Spinal cord (tissue), 10 donors: ENCODE data around the gene CHN1. TPM values are rescaled to one million over a fixed set of nuclear protein-coding genes. Genes with fewer than 3 reads are reported as not detected.

Source experiments
- DNase-seq, 6 donors: peaks; one replicate each; pipeline versions ENCODE4 v3.0.0 to v3.0.0-alpha.2; 2013 to 2015; ENCODE audit warnings: low spot score in 6 of 6, low read depth in 4 of 6
- H3K27ac ChIP-seq: one replicate; pipeline ENCODE4 v1.5.1; 2013; ENCODE audit warnings: low read depth, low read length, control low read depth
- H3K27me3 ChIP-seq: one replicate; pipeline ENCODE4 v1.6.1; 2013; ENCODE audit warnings: low read length; ENCODE audit not compliant: control insufficient read depth, insufficient read depth
- H3K36me3 ChIP-seq: one replicate; pipeline ENCODE4 v1.6.1; 2013; ENCODE audit warnings: low read length; ENCODE audit not compliant: control insufficient read depth, insufficient read depth
- H3K4me1 ChIP-seq: one replicate; pipeline ENCODE4 v1.6.1; 2013; ENCODE audit warnings: low read length; ENCODE audit not compliant: control insufficient read depth, insufficient read depth
- H3K4me3 ChIP-seq: one replicate; pipeline ENCODE4 v1.5.1; 2013; ENCODE audit warnings: low read depth, low read length, control low read depth
- H3K9me3 ChIP-seq: one replicate; pipeline ENCODE4 v1.6.1; 2013; ENCODE audit warnings: low read length; ENCODE audit not compliant: control insufficient read depth, insufficient read depth
- WGBS: methylation state at CpG from one replicate; pipeline ENCODE4 v1.1.5; 2013; ENCODE audit warnings: missing lambda C conversion rate; ENCODE audit not compliant: insufficient coverage; 5-methylcytosine and 5-hydroxymethylcytosine counted together
- polyA plus RNA-seq, 2 donors: library from polyadenylated mRNA; unstranded; fragments of 120-200 nt; gene quantifications; one replicate each; pipeline ENCODE4 v1.2.1, GENCODE V29; 2013; ENCODE audit not compliant: insufficient read length in 2 of 2
- total RNA-seq, 2 donors: library from RNA; depleted of rRNA in 1 of 2; stranded (reverse); fragments of 120-200 nt in 1 of 2; fragments of >200 nt in 1 of 2; gene quantifications; one replicate each; pipeline versions ENCODE4 v1.2.3 to v1.2.4, GENCODE V29; 2013 to 2014
- donor health status: healthy.

CHN1 gene
- total and polyA plus RNA-seq, 4 donors, result 56.9 to 72.4 (median 64.0) TPM

DNA sequence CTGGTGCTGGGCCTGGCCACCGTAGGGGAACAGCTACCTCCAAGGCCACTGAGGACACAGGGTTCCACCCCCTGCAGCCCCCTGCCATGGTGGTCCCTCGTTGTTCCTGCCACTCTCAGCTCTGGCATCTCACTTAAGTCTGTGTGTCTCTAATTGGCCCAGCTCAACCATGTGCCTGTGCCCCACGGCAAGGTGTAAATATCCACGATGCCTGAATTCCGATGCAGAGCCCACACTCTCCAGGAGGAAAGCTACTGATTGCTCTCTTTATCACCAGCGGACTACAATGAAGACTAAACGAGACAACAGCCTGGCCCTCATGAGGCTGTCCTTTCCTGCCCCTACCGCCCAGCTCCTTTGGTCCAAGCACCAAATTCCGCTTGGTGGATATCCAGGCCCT is 223.9 kb downstream of the CHN1 start:
- no peak overlapping the region for H3K27ac ChIP-seq
- H3K36me3 ChIP-seq, result no peaks in the 10 kb centered on the region
- WGBS, result 95% methylated on average over 7 of the region's 9 CpGs
- DNase-seq, result no peak
- no peaks in the 10 kb centered on the region for H3K9me3 ChIP-seq
- H3K27me3 ChIP-seq, result no peaks in the 10 kb centered on the region
- no peak overlapping the region for H3K4me3 ChIP-seq
- H3K4me1 ChIP-seq, result peaks cover 18% of the 10 kb centered on the region

DNA sequence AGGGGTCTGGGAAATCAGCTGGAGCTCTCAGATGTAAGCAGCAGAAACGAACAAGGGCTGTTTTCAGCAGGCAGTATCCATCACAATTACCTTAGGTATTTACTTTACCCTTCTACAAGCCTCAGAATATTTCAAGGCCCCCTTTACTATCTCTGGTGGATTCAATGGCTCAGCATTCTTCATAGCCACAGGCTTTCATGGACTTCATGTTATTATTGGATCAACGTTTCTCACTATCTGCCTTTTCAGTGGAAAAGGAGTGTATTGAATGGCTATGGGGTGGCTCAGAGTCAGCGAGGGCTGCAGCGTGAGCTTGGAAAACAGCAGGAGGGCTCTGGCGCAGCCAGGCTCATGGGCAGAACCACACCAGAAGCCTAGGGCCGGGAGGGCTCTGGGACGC is 224.3 kb downstream of the CHN1 start:
- Histone ChIP-seq H3K36me3 (no peaks in the 10 kb centered on the region), H3K4me1 (peaks cover 18% of the 10 kb centered on the region), H3K27me3 (no peaks in the 10 kb centered on the region), H3K9me3 (no peaks in the 10 kb centered on the region), H3K27ac (no peak overlapping the region), H3K4me3 (no peak overlapping the region)
- 82% methylated on average over 6 of the region's 7 CpGs for WGBS
- DNase-seq, result no peak

DNA sequence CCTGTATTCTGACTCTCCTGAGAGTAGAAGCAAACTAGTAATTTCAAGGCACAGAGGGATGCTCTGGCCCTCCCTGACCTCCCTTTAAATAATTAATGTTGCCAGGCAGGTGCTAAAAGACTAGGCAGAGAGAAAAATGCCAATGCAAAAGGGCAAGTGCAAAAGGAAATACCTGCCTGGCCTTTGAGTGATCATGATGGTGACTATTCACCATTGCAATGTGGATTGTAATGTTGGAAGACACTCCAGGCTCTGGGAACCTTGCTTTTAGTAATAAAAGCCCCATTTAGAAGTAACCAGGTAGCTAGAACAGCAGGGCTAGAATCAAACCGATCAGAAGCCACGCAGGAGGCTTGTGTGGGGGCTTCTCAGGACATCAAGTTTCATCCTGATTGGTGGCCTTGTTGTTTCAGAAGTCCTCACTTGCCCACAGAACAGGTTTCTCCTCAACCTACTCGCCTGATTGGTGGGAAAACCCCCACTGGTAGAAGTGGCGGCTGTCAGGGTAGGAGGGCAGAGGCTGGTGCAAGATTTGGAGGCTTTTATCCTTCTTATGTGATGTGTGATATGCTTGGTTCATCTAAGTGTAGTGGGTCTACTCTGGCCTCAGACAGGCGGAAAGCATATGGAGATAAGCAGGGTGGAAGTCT is 224.9 kb downstream of the CHN1 start:
- WGBS, result 100% methylated on average over 3 of the region's 5 CpGs
- Histone ChIP-seq H3K27me3 (no peaks in the 10 kb centered on the region), H3K4me3 (no peak overlapping the region), H3K9me3 (no peaks in the 10 kb centered on the region), H3K4me1 (peaks cover 18% of the 10 kb centered on the region), H3K27ac (no peak overlapping the region), H3K36me3 (no peaks in the 10 kb centered on the region)
- DNase-seq, result no peak

DNA sequence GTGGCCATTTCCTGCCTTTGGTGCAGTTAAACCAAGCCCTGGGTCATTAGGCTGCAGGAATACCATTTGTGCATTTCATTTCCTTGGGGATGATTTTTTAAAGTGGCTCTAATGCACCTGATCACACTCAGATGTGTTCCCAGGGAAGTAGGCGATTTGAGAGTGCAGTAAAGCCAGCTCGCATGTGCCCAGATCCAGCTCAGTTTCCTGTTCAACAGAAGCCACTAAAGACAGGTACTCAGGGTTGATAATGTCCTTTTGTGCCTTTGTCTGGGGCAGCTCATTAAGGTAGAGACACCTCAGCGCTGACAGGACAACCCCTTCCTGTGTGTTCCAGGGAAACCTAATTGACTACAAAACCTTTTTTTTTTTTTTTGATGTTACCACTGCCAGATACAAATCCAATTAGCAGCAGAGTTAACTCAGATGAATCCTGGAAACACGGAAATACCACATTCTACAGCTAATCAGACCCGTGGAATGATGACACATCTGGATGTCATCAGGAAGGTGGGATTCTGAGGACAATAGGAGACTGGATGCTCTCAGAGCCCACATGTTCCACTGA is 225.7 kb downstream of the CHN1 start:
- Histone ChIP-seq H3K4me3 (no peak overlapping the region), H3K36me3 (no peaks in the 10 kb centered on the region), H3K27me3 (no peaks in the 10 kb centered on the region), H3K27ac (no peak overlapping the region), H3K9me3 (no peaks in the 10 kb centered on the region), H3K4me1 (peaks cover 18% of the 10 kb centered on the region)
- DNase-seq, result no peak
- WGBS, result 63% methylated on average over 2 of the region's 5 CpGs

DNA sequence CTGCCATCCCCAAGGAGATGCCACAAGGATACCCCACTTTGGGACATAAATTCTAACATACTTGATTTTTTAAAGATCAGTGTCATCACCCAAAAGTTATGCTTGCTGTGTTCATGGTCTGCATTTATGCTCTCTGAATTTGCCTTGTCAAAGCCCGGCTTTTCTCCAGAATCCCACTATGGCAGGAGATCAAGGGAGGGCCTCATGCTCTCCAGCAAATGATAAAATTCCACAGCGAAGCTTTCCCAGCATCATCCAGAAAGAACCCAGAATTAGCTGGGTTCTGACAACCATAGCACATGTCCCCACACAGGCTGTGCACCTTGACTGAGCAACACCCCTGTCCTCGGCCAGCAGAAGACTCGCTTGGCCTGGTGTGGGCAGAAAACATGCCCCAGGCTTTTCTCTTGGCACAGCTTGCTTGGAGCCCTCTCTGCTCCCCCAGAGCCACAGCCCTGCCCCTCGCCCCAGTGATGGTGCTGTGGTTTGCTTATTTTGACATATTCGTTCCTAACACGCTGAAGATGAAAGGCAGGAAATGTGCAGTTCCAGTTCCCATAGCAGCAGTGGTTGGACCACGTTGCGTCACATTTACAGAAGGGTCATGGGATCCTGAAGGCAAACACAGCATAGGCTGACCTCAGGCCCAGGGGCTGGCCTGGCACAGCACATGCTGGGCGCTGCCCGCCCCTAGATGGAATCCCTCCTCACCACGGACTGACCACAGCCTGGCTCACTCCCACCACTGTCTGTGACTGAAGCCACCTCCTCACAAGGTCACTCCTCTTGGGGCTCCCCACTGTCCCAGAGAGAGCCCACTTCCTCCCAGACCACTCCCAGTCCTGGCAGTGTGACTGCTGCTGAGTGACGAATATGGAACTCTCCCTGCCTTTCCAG is 226.8 kb downstream of the CHN1 start:
- no peaks in the 10 kb centered on the region for H3K9me3 ChIP-seq
- H3K27me3 ChIP-seq, result no peaks in the 10 kb centered on the region
- H3K36me3 ChIP-seq, result no peaks in the 10 kb centered on the region
- no peak overlapping the region for H3K4me3 ChIP-seq
- DNase-seq, result no peak
- peaks cover 18% of the 10 kb centered on the region for H3K4me1 ChIP-seq
- 83% methylated on average over 13 of the region's 13 CpGs for WGBS
- H3K27ac ChIP-seq, result no peak overlapping the region

DNA sequence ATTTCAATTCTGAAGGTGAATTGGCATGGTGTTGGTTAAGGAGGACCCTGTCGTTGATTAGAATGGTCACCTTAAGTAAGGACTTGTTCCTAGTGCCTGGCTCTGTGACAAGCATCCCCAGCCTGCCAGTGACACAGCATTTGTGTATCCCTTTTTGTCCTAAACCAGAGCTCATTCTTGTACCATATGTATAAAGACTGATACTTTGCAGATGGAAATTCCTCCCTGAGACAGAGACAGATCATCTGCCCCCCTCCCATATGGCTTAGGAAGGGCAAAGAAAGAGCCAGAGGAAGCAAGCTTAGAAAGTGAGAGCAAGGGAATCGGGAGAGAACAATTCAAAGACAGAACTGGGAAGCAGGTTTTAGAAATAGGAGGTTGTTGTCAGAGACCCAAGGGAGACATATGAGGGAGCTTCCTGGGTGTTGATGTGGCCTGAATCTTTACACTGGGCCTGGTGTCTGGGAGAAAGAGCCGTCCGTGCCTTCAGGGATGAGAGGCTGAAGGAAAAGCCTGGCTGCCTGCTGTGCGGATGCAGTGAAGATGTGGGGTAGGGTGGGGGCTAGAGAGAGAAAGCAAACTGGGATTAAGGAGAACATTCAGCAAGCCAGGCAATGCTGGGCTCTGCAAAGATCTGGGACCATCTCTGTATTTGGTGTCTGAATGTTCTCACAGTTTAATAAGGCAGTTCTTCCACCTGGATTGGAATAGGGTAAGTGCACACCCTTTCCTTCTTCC is 227.7 kb downstream of the CHN1 start:
- Histone ChIP-seq H3K4me3 (no peak overlapping the region), H3K4me1 (peaks cover 18% of the 10 kb centered on the region), H3K27ac (no peak overlapping the region), H3K36me3 (no peaks in the 10 kb centered on the region), H3K9me3 (no peaks in the 10 kb centered on the region), H3K27me3 (no peaks in the 10 kb centered on the region)
- 58% methylated on average over 5 of the region's 5 CpGs for WGBS
- DNase-seq, result peak in 1 of 6 donors; percentile 54

DNA sequence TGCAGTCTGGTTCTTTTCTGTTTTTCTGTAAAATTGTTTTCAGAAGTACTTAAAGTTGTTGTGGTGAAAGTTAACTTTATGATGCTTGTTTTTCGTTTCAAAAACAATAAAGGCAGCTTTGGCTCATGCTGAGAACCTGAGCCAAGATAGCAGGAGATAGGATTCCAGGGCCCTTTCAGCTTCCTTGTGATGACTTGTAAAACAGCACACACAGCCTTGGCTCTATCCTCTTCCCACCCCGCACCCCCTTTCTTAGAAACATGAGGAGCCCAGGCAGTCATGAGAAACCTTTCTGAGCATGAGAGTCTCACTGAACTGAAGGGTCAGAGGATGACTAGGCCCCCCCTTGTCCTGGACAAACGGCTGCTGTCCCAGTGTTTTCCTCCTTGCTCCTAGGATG is 228.5 kb downstream of the CHN1 start:
- WGBS, result 61% methylated on average over 3 of the region's 3 CpGs
- DNase-seq, result no peak

DNA sequence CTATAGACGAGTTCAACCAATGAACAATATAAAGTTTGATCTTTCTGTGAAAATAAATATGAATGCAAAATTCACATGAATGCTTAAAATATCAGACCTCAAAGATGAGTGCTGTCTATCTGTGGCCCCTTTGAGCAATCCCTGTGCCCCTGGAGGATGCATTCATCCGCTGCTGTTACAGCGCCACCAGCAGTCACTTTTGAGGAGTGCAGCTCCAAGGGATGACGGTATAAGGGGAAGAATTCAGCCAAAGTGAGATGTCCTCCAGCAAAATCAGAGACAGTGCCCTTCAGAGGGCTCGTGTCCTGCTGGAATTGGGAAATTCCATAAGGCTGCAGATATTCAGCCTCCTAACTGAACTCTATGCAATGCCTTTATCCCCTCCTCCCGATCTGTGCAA is 229.0 kb downstream of the CHN1 start:
- DNase-seq, result no peak
- 81% methylated on average over 4 of the region's 6 CpGs for WGBS
- Histone ChIP-seq H3K27me3 (no peaks in the 10 kb centered on the region), H3K9me3 (no peaks in the 10 kb centered on the region), H3K4me3 (no peak overlapping the region), H3K4me1 (peaks cover 21% of the 10 kb centered on the region), H3K27ac (no peak overlapping the region), H3K36me3 (no peaks in the 10 kb centered on the region)

More for the DNA sequence above, 228.5 kb downstream of the CHN1 start:
- Histone ChIP-seq H3K9me3 (no peaks in the 10 kb centered on the region), H3K4me1 (peaks cover 18% of the 10 kb centered on the region), H3K27me3 (no peaks in the 10 kb centered on the region), H3K27ac (peak overlapping the region; percentile 36), H3K4me3 (no peak overlapping the region), H3K36me3 (no peaks in the 10 kb centered on the region)

DNA sequence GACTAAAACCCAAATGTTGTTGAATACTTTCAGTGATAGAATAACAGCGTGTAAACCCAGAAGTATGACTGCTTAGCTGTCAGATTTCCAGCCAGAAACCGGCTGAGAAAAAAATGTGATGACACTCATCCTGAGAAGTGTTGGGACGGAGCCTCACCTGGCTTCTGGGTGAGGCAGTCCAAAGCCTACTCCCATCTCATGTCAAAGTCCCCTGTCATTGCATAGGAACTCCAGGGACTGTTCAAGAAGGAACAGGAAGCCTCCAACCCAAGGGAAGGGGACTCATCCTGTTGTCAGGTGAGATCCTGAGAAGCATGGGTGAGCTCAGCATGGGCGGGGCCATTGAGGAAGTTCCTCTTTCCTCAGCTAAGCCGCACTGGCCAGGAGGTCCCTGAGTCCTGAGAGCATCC is 229.6 kb downstream of the CHN1 start:
- no peak overlapping the region for H3K4me3 ChIP-seq
- no peaks in the 10 kb centered on the region for H3K9me3 ChIP-seq
- H3K27ac ChIP-seq, result no peak overlapping the region
- H3K4me1 ChIP-seq, result peaks cover 21% of the 10 kb centered on the region
- no peaks in the 10 kb centered on the region for H3K27me3 ChIP-seq
- peak in 1 of 6 donors; percentile 55 for DNase-seq
- H3K36me3 ChIP-seq, result no peaks in the 10 kb centered on the region
- 85% methylated on average over 4 of the region's 5 CpGs for WGBS
